Neural cell (in vitro differentiated cells): Measurements from ENCODE around the gene TNNI3.

Experiments
- EP300 ChIP-seq: fragments of 450-650 bp; conservative IDR thresholded peaks from 2 replicates; pipeline ENCODE4 v1.6.1; 2014; ENCODE audit warnings: antibody characterized with exemption, mild to moderate bottlenecking, moderate library complexity; ENCODE audit not compliant: poor library complexity, severe bottlenecking
- TF ChIP-seq, protein P1 (sequence below): fragments of 450-650 bp; IDR thresholded peaks from 2 replicates; pipeline ENCODE4 v1.5.1; 2014; ENCODE audit warnings: antibody characterized with exemption, mild to moderate bottlenecking, moderate library complexity; ENCODE audit not compliant: poor library complexity, severe bottlenecking

DNA sequence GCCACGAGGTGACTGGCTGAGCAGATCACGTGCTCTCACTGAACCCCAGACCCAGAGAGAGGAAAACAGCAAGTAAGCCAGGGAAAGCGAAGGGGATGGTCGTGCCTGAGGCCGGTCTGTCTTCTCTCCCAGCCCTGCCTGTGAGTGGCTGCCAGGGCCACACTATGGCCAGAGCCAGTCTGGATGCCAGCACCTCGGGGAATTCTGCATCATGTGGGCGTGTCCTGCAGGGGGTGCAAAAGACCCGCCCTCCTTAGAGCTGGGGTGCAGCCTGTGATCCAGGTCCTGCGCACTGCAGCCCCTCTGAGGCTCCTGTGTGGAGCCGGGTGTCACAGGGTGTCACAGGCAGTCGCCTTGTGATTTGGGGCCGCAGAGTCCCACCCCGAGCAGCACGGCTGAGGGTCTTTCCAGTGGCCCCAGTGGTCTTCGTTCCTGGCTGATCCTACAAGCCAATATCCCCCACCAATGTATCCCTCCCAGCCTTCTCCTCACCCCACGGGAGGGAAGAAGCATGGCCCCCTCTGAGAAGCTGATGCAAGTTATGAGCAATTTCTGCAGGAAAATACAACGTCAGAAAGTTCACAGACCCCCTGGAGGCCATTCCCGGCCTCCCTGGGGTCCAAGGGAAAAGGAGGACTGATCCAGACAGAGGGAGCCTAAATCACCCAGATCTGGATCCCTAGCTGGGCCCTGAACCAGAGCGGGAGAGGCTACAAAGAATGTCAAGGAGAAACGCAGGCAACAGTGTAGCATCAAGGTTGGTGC, 47.8 kb downstream of the TNNI3 start:
- TF ChIP-seq, protein P1, sequence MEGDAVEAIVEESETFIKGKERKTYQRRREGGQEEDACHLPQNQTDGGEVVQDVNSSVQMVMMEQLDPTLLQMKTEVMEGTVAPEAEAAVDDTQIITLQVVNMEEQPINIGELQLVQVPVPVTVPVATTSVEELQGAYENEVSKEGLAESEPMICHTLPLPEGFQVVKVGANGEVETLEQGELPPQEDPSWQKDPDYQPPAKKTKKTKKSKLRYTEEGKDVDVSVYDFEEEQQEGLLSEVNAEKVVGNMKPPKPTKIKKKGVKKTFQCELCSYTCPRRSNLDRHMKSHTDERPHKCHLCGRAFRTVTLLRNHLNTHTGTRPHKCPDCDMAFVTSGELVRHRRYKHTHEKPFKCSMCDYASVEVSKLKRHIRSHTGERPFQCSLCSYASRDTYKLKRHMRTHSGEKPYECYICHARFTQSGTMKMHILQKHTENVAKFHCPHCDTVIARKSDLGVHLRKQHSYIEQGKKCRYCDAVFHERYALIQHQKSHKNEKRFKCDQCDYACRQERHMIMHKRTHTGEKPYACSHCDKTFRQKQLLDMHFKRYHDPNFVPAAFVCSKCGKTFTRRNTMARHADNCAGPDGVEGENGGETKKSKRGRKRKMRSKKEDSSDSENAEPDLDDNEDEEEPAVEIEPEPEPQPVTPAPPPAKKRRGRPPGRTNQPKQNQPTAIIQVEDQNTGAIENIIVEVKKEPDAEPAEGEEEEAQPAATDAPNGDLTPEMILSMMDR, result no peak
- TF ChIP-seq EP300, result no peak
